Neural crest cell (in vitro differentiated cells): ENCODE results near the gene OGFR. TPM values are rescaled to one million over a fixed set of nuclear protein-coding genes. Genes with fewer than 3 reads are reported as not detected.

ENCODE experiments used
- DNase-seq: peaks from one replicate; pipeline ENCODE4 v3.0.0; 2021; ENCODE audit warnings: low read depth, mixed read lengths, low spot score
- H3K27ac Mint-ChIP-seq: one replicate; pipeline ENCODE4 v1.8.0; 2021; ENCODE audit warnings: mild to moderate bottlenecking, mixed read lengths; ENCODE audit not compliant: unreplicated experiment
- H3K27me3 Mint-ChIP-seq: 2 replicates; pipeline ENCODE4 v1.8.0; 2021; ENCODE audit warnings: low read depth, mild to moderate bottlenecking, mixed read lengths
- H3K36me3 Mint-ChIP-seq: 2 replicates; pipeline ENCODE4 v1.8.0; 2021; ENCODE audit warnings: low read depth, mild to moderate bottlenecking, mixed read lengths
- H3K4me1 Mint-ChIP-seq: 2 replicates; pipeline ENCODE4 v1.8.0; 2021; ENCODE audit warnings: mixed read lengths
- H3K4me3 Mint-ChIP-seq: one replicate; pipeline ENCODE4 v1.8.0; 2021; ENCODE audit warnings: mild to moderate bottlenecking, mixed read lengths
- H3K9me3 Mint-ChIP-seq: 2 replicates; pipeline ENCODE4 v1.8.0; 2021; ENCODE audit warnings: mixed read lengths
- long read RNA-seq: library from polyadenylated mRNA; unstranded; transcript quantifications from one replicate; pipeline ENCODE4 v2.0.0, GENCODE V29; 2020
- total RNA-seq: library from RNA; stranded (reverse); gene quantifications from 2 replicates; pipeline ENCODE4 v1.2.1, GENCODE V29; 2021
- TF ChIP-seq, protein P1 (sequence below): fragments of 200-600 bp; sonication (generic); conservative IDR thresholded peaks from 2 replicates; pipeline ENCODE4 v1.5.0; 2021; ENCODE audit warnings: antibody characterized with exemption, mild to moderate bottlenecking

OGFR gene, protein sequence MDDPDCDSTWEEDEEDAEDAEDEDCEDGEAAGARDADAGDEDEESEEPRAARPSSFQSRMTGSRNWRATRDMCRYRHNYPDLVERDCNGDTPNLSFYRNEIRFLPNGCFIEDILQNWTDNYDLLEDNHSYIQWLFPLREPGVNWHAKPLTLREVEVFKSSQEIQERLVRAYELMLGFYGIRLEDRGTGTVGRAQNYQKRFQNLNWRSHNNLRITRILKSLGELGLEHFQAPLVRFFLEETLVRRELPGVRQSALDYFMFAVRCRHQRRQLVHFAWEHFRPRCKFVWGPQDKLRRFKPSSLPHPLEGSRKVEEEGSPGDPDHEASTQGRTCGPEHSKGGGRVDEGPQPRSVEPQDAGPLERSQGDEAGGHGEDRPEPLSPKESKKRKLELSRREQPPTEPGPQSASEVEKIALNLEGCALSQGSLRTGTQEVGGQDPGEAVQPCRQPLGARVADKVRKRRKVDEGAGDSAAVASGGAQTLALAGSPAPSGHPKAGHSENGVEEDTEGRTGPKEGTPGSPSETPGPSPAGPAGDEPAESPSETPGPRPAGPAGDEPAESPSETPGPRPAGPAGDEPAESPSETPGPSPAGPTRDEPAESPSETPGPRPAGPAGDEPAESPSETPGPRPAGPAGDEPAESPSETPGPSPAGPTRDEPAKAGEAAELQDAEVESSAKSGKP
- total RNA-seq, result 36.7 and 38.5 TPM in 2 replicates
- long read RNA-seq, partial matches to known transcripts, result 0 of 1 reads
- long read RNA-seq, other reads (novel, unspliced or antisense), result 1 of 1 reads

DNA sequence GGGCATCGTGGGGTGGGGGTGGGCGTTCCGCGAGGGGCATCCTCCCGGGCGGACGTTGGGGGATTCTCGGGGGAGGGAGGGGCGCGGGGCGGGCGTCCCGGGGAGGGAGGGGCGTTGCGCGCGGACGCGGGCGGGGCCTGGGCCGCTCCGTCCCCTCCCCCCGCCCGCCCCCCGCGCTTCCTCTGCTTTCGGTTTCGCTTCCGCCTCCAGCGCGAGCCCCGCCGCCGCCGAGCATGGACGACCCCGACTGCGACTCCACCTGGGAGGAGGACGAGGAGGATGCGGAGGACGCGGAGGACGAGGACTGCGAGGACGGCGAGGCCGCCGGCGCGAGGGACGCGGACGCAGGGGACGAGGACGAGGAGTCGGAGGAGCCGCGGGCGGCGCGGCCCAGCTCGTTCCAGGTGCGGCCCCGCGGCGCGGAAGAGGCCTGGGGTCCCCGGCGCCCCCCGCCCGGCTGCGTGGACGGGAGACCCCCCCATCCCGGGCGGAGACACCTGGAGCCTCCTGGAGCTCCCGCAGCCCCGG, at the start of gene OGFR:
OGFR (plus strand) TSS at position 209 of the 528 bp plus-strand sequence; CDS start at position 234, 25 bp downstream.
- TF ChIP-seq, protein P1, sequence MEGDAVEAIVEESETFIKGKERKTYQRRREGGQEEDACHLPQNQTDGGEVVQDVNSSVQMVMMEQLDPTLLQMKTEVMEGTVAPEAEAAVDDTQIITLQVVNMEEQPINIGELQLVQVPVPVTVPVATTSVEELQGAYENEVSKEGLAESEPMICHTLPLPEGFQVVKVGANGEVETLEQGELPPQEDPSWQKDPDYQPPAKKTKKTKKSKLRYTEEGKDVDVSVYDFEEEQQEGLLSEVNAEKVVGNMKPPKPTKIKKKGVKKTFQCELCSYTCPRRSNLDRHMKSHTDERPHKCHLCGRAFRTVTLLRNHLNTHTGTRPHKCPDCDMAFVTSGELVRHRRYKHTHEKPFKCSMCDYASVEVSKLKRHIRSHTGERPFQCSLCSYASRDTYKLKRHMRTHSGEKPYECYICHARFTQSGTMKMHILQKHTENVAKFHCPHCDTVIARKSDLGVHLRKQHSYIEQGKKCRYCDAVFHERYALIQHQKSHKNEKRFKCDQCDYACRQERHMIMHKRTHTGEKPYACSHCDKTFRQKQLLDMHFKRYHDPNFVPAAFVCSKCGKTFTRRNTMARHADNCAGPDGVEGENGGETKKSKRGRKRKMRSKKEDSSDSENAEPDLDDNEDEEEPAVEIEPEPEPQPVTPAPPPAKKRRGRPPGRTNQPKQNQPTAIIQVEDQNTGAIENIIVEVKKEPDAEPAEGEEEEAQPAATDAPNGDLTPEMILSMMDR, result no peak
- Mint-ChIP-seq H3K9me3 (no peaks in the 10 kb centered on the region), H3K4me3 (peak within 1 kb of the TSS; percentile 98), H3K36me3 (no peaks in the 10 kb centered on the region), H3K27me3 (no peaks in the 10 kb centered on the region), H3K27ac (peak within 1 kb of the TSS; percentile 78), H3K4me1 (peaks cover 20% of the 10 kb centered on the region)
- DNase-seq, result no peak

DNA sequence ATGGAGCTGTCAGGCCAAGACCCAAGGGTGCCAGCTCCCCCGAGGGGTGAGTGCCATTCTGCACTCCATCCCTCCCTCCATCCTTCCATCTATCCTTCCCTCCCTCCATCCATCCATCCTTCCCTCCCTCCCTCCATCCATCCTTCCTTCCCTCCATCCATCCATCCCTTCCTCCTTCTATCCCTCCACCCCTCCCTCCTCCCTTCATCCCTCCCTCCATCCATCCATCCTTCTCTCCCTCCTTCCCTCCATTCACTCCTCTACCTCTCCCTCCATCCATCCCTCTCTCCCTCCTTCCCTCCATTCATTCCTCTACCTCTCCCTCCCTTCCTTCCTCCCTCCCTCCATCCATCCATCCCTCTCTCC, 49.7 kb upstream of the OGFR start:
- Mint-ChIP-seq H3K27me3 (peaks cover 11% of the 10 kb centered on the region), H3K4me1 (peaks cover 3% of the 10 kb centered on the region), H3K9me3 (no peaks in the 10 kb centered on the region), H3K4me3 (no peak overlapping the region), H3K27ac (no peak overlapping the region), H3K36me3 (no peaks in the 10 kb centered on the region)
- DNase-seq, result no peak
- TF ChIP-seq, protein P1, result no peak

DNA sequence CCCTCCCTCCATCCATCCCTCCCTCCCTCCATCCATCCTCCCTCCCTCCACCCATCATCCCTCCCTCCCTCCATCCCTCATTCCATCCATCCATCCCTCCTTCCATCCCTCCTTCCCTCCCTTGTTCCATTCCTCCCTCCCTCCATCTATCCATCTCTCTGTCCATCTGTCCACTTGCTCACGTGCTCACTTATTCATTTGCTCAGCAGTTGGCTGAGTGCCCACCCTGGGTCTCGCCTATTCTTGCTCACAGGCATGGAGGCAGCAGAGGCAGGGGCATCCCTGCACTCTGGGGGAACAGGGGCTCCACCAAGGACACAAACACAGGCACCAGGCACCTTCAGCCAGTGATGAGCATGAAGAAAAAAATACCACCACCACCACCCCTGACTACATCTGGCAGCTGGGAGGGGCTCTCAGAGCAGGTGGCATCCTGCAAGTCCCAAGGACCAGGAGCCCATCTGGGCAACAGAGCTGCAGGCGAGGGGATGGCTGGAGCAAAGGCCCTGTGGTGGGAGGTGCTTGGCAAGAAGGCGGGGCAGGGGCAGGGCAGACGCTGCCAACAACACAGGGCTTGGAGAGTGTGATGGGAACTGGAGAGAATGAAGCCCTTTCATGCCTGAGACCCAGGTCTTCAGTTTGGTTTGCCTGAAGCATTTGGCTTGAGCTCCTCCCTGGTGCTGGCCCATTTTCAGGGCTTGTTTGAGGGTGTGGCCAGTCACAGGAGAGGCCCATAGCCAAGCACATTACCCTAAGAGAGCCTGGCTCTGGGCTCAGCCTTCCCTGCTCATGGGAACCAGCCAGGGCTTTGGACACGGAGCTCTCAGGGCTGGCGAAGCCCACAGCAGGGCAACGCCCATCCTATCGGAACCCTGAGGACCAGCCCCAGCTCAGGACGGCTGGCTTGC, 48.6 kb upstream of the OGFR start:
- TF ChIP-seq, protein P1, result no peak
- Mint-ChIP-seq H3K27ac (no peak overlapping the region), H3K9me3 (no peaks in the 10 kb centered on the region), H3K36me3 (no peaks in the 10 kb centered on the region), H3K4me1 (peaks cover 5% of the 10 kb centered on the region), H3K4me3 (no peak overlapping the region), H3K27me3 (peaks cover 11% of the 10 kb centered on the region)
- no peak for DNase-seq

DNA sequence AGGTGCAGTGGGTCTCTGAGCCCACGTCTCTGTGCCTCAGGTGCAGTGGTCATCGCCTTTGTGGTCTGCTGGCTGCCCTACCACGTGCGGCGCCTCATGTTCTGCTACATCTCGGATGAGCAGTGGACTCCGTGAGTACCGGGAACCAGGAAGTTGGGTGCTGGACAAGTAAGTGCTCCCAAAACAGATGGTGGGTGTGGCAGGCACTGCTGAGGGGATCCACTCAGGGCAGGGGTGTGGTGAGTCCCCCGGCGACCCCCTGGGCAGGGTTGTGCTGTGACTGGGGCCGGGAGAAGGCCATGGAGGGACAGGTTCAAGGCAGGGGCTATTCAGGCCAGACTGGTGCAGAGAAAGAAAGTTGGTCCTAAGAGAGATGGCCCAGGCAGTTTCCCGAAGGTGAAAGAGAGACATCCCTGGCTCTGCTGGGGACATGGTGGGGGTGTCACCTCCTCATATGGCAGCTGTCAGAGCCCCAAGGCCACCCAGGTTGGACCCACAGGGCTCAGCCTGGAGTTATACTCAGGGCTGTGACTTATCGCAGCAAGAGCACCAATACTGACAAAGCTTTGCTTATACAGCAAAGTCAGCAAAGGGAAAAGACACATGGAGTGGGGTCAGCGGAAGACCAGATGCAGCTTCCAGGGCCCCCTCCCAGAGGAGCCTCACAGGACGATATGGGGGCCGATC, 46.3 kb upstream of the OGFR start:
- Mint-ChIP-seq H3K4me3 (no peak overlapping the region), H3K9me3 (no peaks in the 10 kb centered on the region), H3K4me1 (peaks cover 5% of the 10 kb centered on the region), H3K36me3 (no peaks in the 10 kb centered on the region), H3K27me3 (peaks cover 11% of the 10 kb centered on the region), H3K27ac (no peak overlapping the region)
- no peak for DNase-seq
- TF ChIP-seq, protein P1, result no peak
